Ascending aorta (tissue), 2 donors: ENCODE measurements around the gene MATN3. TPM values are rescaled to one million over a fixed set of nuclear protein-coding genes. Genes with fewer than 3 reads are reported as not detected.

Experiments
- DNase-seq, 2 donors: peaks; one replicate each; pipeline ENCODE4 v3.0.0-alpha.2; 2019; ENCODE audit warnings: low spot score in 2 of 2
- H3K27ac ChIP-seq, 2 donors: fragments of 200-600 bp; sonication (generic); one replicate each; pipeline ENCODE4 v1.5.1; 2016 to 2017; ENCODE audit warnings: mild to moderate bottlenecking in 1 of 2
- H3K27me3 ChIP-seq: fragments of 200-600 bp; sonication (generic); one replicate; pipeline ENCODE4 v1.5.1; 2017
- H3K36me3 ChIP-seq, 2 donors: fragments of 200-600 bp; sonication (generic); one replicate each; pipeline ENCODE4 v1.5.1; 2016
- H3K4me1 ChIP-seq, 2 donors: fragments of 200-600 bp; sonication (generic); one replicate each; pipeline ENCODE4 v1.5.1; 2016 to 2017; ENCODE audit warnings: mild to moderate bottlenecking in 1 of 2
- H3K4me3 ChIP-seq, 2 donors: fragments of 200-600 bp; sonication (generic); one replicate each; pipeline ENCODE4 v1.5.1; 2016 to 2017; ENCODE audit warnings: mild to moderate bottlenecking in 1 of 2
- H3K9me3 ChIP-seq, 2 donors: fragments of 200-600 bp; sonication (generic); one replicate each; pipeline ENCODE4 v1.5.1; 2016
- intact Hi-C: fragments of 100-400 bp; cut with DNase I; formaldehyde crosslinking; loops from one replicate; pipeline ENCODE4 v1.15.1; 2023
- total RNA-seq: library from RNA; depleted of rRNA; stranded (reverse); fragments of >200 nt; gene quantifications from one replicate; pipeline ENCODE4 v1.1.0, GENCODE V29; 2016
- TF ChIP-seq, protein P1 (sequence below), 3 experiments: fragments of 200-600 bp in 2 of 3; fragments of 450-650 bp in 1 of 3; sonication (generic) in 2 of 3; IDR thresholded peaks; one replicate each; pipeline ENCODE4 v1.5.1; 2016 to 2019; ENCODE audit warnings: antibody characterized with exemption in 3 of 3, mild to moderate bottlenecking in 1 of 3, moderate library complexity in 1 of 3

MATN3 gene
- total RNA-seq, 1 donor from 2014 or later: 0.64 TPM

DNA sequence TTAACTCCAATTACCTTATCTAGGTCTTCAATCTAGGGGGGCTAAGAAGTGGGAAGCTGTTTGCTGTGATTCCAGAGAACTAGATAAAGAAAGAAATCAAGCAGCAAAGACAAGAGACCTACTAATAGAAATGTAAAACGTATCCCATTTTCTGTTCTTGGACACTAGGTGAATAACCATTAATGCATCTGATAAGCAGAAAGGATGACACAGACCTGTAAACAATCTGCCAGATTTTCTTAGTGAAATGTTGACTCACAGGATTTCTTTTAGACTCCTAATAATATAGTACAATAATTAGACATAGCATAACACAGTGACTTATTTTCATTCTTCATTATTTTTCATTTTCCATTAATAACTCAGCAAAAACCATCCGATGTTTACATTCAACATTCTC lies 23.9 kb downstream of the MATN3 start:
- no peak for DNase-seq
- no peaks in the 10 kb centered on the region for H3K27me3 ChIP-seq
- peak overlapping the region; percentile 58 to 67 for H3K4me3 ChIP-seq
- intact Hi-C loops: no loop called here
- H3K36me3 ChIP-seq: no peaks in the 10 kb centered on the region
- peaks cover 0 to 5% of the 10 kb centered on the region in 2 donors for H3K4me1 ChIP-seq
- TF ChIP-seq, protein P1, sequence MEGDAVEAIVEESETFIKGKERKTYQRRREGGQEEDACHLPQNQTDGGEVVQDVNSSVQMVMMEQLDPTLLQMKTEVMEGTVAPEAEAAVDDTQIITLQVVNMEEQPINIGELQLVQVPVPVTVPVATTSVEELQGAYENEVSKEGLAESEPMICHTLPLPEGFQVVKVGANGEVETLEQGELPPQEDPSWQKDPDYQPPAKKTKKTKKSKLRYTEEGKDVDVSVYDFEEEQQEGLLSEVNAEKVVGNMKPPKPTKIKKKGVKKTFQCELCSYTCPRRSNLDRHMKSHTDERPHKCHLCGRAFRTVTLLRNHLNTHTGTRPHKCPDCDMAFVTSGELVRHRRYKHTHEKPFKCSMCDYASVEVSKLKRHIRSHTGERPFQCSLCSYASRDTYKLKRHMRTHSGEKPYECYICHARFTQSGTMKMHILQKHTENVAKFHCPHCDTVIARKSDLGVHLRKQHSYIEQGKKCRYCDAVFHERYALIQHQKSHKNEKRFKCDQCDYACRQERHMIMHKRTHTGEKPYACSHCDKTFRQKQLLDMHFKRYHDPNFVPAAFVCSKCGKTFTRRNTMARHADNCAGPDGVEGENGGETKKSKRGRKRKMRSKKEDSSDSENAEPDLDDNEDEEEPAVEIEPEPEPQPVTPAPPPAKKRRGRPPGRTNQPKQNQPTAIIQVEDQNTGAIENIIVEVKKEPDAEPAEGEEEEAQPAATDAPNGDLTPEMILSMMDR (IDR thresholded peaks at IDR 0.05): no peak
- no peaks in the 10 kb centered on the region for H3K9me3 ChIP-seq
- H3K27ac ChIP-seq: no peak overlapping the region

DNA sequence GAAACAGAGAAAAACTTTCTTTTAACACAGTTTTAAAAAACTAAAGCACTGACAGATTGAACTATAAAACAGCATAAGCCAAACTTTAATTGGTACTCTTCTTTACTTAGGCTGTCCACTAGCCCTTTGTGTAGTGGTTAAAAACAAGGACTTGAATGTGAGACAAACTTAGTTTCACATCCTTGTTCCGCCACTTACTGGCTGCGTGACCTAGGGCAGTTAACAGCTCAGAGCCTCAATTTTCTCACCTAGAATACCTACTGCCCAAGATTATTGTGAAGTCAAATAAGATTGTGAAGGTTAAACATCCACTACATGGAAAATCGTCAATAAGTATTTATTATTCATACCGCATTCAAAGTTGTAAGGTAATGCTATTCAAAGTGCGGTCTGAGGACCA lies 24.5 kb downstream of the MATN3 start:
- Histone ChIP-seq H3K27me3 (no peaks in the 10 kb centered on the region), H3K9me3 (no peaks in the 10 kb centered on the region), H3K4me1 (peaks cover 0 to 5% of the 10 kb centered on the region in 2 donors), H3K27ac (no peak overlapping the region), H3K4me3 (no peak overlapping the region), H3K36me3 (no peaks in the 10 kb centered on the region)
- DNase-seq: no peak
- intact Hi-C loops: no loop called here
- TF ChIP-seq, protein P1 (IDR thresholded peaks at IDR 0.05): no peak

DNA sequence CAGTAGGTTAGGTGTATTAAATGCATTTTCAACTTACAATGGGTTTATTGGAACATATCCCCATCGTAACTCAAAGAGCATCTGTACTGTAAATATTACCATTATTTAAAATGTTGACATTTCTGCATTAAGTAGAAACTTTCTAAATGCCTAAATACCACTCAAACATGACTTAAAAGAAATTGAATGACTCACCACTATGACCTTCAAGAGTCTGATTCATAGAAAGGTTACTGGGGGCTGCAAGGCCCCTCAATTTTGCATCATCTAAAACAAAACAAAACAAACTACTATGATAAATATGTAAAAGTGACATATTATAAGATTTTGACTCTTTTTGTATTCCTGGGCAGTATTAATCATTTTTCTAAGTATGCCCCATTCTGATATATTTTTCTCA lies 30.2 kb downstream of the MATN3 start:
- H3K27me3 ChIP-seq: no peaks in the 10 kb centered on the region
- no peaks in the 10 kb centered on the region for H3K4me1 ChIP-seq
- intact Hi-C loops: no loop called here
- TF ChIP-seq, protein P1 (IDR thresholded peaks at IDR 0.05): no peak
- H3K36me3 ChIP-seq: peaks cover 0 to 8% of the 10 kb centered on the region in 2 donors
- no peak overlapping the region for H3K27ac ChIP-seq
- no peak for DNase-seq
- no peaks in the 10 kb centered on the region for H3K9me3 ChIP-seq
- H3K4me3 ChIP-seq: no peak overlapping the region

DNA sequence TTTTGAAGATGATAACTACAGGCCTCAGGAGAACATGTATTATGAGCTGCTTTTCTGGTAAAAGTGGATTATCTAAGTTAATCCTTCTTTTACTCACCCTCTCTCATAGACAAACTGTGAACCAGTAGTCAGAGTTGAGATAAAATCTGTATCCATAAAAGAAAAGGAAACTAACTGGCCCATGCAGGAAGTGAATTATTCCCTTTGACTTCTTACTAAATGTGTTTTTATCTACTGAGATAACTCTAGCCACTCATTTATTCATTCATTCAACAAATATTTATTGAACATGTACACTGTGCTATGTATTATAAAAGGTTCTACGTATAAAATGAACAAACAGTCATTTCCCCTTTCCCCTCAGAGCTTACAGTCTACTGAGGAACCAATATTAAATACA lies 32.5 kb downstream of the MATN3 start:
- H3K27ac ChIP-seq: no peak overlapping the region
- H3K9me3 ChIP-seq: no peaks in the 10 kb centered on the region
- peaks cover 0 to 8% of the 10 kb centered on the region in 2 donors for H3K36me3 ChIP-seq
- H3K4me1 ChIP-seq: no peaks in the 10 kb centered on the region
- H3K27me3 ChIP-seq: no peaks in the 10 kb centered on the region
- no peak overlapping the region for H3K4me3 ChIP-seq
- intact Hi-C loops: no loop called here
- no peak for DNase-seq
- TF ChIP-seq, protein P1 (IDR thresholded peaks at IDR 0.05): no peak

DNA sequence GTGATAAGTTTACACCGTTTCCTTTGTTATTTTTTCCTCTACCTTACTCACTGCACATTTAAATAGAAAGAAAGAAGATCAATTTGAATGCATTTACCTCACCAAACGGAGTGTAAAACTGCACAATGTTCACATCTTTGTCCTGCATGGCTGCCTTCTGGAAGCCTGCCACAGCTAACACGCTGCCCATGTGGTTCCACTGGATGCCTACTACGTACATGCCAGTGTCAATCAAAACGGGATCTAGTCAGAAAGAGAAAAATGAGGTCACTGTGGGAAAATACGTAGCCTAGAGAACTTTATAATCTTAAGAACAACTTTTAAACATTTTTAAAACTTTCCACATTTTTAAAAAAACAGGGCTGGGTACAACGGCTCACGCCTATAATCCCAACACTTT lies 39.0 kb downstream of the MATN3 start:
- no peak for DNase-seq
- Histone ChIP-seq H3K4me1 (no peaks in the 10 kb centered on the region), H3K27me3 (no peaks in the 10 kb centered on the region), H3K9me3 (no peaks in the 10 kb centered on the region), H3K36me3 (peaks cover 9 to 10% of the 10 kb centered on the region in 2 donors), H3K27ac (no peak overlapping the region), H3K4me3 (no peak overlapping the region)
- TF ChIP-seq, protein P1 (IDR thresholded peaks at IDR 0.05): no peak
- intact Hi-C loops: no loop called here

DNA sequence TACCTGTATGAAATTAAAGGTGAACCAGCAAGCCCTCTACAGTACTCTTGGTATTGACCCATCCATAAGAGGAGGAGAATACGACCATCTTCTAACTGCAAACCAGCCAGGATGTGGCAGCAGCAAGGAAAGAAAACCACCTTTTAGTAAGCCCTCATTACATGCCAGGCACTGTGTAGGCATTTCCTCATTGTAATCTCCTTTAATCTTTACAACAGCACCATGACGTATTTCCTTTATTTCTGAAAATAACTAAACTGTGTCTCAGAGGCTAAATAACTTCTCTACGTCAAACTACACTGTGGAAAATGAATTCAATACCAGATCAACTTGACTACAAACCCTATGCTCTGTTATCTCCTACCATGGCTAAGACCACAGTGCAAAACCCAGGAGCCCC lies 40.8 kb downstream of the MATN3 start:
- Histone ChIP-seq H3K27me3 (no peaks in the 10 kb centered on the region), H3K9me3 (no peaks in the 10 kb centered on the region), H3K4me1 (no peaks in the 10 kb centered on the region), H3K4me3 (no peak overlapping the region), H3K36me3 (peaks cover 6 to 9% of the 10 kb centered on the region in 2 donors), H3K27ac (no peak overlapping the region)
- TF ChIP-seq, protein P1 (IDR thresholded peaks at IDR 0.05): no peak
- DNase-seq: no peak
- intact Hi-C loops: no loop called here
